NK-92 (cell line): ENCODE results near the gene TCTN1.

Source experiments
- DNase-seq: peaks from one replicate; lab custom pipeline; 2025; ENCODE audit not compliant: unreplicated experiment; lab: John Stamatoyannopoulos, UW

TCTN1 gene

GRCh38 chr12:110677206-110677911, 63.4 kb downstream of the TCTN1 start:
- DNase-seq: no peak

GRCh38 chr12:110677982-110678381, 64.1 kb downstream of the TCTN1 start:
- no peak for DNase-seq

GRCh38 chr12:110679201-110679600, 65.3 kb downstream of the TCTN1 start:
- no peak for DNase-seq

- no peak for DNase-seq
Measured at GRCh38 chr12:110680032-110680431, 66.1 kb downstream of the TCTN1 start.

DNA sequence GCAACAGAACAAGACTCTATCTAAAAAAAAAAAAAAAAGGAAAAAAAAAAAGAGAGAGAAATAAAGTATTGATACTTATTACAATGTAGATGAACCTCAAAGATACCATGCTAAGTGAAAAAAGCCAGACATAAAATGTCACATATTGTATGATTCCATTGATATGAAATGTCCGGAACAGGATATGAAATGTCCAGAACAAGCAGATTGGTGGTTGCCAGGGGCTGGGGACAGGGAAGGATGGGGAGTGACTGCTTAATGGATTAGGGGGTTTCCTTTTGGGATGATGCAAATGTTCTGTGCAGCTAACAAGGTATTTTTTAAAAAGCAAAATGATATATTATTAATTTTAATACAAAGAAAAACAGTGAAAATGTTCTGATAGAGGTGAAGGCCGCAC, 70.0 kb downstream of the TCTN1 start:
- DNase-seq: no peak

- DNase-seq: no peak
Measured at GRCh38 chr12:110684312-110684836, 70.4 kb downstream of the TCTN1 start.

- DNase-seq: no peak
Measured at GRCh38 chr12:110686294-110686903, 72.5 kb downstream of the TCTN1 start.

- DNase-seq: no peak
Measured at GRCh38 chr12:110687396-110688169, 73.7 kb downstream of the TCTN1 start.

GRCh38 chr12:110688446-110689280, 74.7 kb downstream of the TCTN1 start, which contains the start of gene HVCN1:
Gene HVCN1, minus strand, starts transcription at chr12:110689115. Its CDS starts 5,870 bp downstream, at chr12:110683245.
- DNase-seq: no peak

- DNase-seq: no peak
Measured at GRCh38 chr12:110689281-110690126, 75.6 kb downstream of the TCTN1 start.

GRCh38 chr12:110690127-110690430, 76.2 kb downstream of the TCTN1 start:
- DNase-seq: no peak

DNA sequence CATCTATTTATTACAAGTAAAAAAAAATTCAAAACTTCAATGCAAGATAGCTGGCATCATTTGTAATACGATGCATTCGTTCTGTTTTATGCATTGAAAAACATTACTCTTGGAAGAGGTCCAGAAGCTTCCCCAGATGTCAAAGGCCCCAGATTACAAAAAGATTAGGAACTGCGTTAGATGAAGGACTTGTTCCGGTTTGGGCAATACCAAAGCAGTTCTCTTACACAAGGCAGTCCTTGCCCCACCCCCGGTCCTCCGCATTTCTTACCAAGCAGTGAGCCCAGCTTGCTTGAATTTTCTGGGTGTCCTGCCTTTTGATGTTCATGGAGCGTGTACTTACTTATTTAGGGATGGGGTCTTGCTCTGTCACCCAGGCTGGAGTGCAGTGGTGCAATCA, 79.8 kb downstream of the TCTN1 start:
- DNase-seq: no peak

- no peak for DNase-seq
Measured at GRCh38 chr12:110694330-110694901, 80.5 kb downstream of the TCTN1 start.

- no peak for DNase-seq
Measured at GRCh38 chr12:110696283-110696682, 82.4 kb downstream of the TCTN1 start.

- DNase-seq: no peak
Measured at GRCh38 chr12:110697236-110697635, 83.3 kb downstream of the TCTN1 start.

DNA sequence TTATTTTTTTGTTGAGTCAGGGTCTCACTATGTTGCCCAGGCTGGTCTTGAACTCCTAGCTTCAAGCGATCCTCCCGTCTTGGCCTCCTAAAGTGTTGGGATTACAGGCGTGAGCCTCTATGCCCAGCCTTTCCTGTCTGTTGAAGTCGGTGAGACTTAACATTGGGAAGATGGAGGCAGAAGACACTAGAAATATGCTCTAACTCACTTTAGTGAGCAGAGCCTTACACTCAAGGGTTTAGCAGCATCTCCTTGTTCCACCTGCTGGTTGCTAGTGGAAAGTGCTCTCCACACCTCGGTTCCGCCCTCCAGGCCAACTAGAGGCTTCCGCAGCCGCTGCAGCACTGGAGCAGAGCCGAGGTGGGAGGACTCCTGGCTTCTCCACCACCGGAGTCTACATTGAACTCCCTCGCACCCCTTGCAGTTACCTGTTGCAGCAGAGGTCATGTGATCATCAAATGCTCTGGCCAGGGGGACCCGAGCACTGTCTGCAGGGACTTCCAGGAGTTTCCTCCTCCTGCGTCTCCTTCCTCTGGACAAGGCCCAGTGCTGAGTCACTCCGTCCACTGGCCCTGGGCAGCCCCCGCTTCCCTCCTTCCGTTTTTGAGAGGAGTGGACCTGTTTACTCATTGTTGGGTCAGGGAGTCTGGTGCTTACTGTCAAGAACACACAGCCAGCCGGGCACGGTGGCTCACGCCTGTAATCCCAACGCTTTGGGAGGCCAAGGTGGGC, 84.4 kb downstream of the TCTN1 start:
- no peak for DNase-seq
